DND-41 (cell line): ENCODE results near the gene KATNIP.

Source experiments
- ATAC-seq: fragments of 200-7000 bp; cut with Tn5 transposase; 3 replicates; pipeline ENCODE4 v1.9.1; 2021; ENCODE audit warnings: low read depth; ENCODE audit not compliant: insufficient read depth
- DNase-seq: peaks from one replicate; pipeline ENCODE4 v3.0.0-alpha.2; 2020
- H2AFZ ChIP-seq: 2 replicates; pipeline ENCODE4 v1.6.0; 2012; ENCODE audit warnings: low read depth, low read length
- H3K27ac ChIP-seq: 2 replicates; pipeline ENCODE4 v1.5.1; 2012; ENCODE audit warnings: low read length, inconsistent platforms
- H3K27me3 ChIP-seq: fragments of 200-600 bp; sonication (generic); 2 replicates; pipeline ENCODE4 v1.6.0; 2012; ENCODE audit warnings: low read length, mild to moderate bottlenecking, inconsistent platforms; ENCODE audit not compliant: insufficient read depth, poor library complexity
- H3K36me3 ChIP-seq: 2 replicates; pipeline ENCODE4 v1.5.1; 2012; ENCODE audit warnings: low read length, inconsistent platforms; ENCODE audit not compliant: insufficient read depth
- H3K4me1 ChIP-seq: 2 replicates; pipeline ENCODE4 v1.5.1; 2012; ENCODE audit warnings: mild to moderate bottlenecking, low read length; ENCODE audit not compliant: insufficient read depth
- H3K4me2 ChIP-seq: 2 replicates; pipeline ENCODE4 v1.6.0; 2012; ENCODE audit warnings: mild to moderate bottlenecking, moderate library complexity, low read length, inconsistent platforms; ENCODE audit not compliant: insufficient read depth
- H3K4me3 ChIP-seq, 2 experiments: fragments of 200-600 bp in 1 of 2; shearing (Covaris generic) in 1 of 2; 2 replicates each; pipeline ENCODE4 v1.5.1; 2012 to 2016; ENCODE audit warnings: inconsistent platforms in 2 of 2, low read length in 2 of 2, mild to moderate bottlenecking in 2 of 2, low read depth in 1 of 2, moderate library complexity in 1 of 2
- H3K79me2 ChIP-seq: 2 replicates; pipeline ENCODE4 v1.6.0; 2012; ENCODE audit warnings: low read length, inconsistent platforms; ENCODE audit not compliant: insufficient read depth
- H3K9ac ChIP-seq: 2 replicates; pipeline ENCODE4 v1.6.0; 2012; ENCODE audit warnings: low read depth, mild to moderate bottlenecking, inconsistent platforms, low read length, moderate library complexity
- H3K9me3 ChIP-seq: 2 replicates; pipeline ENCODE4 v1.5.1; 2012; ENCODE audit warnings: low read length, moderate library complexity, mild to moderate bottlenecking, inconsistent platforms; ENCODE audit not compliant: insufficient read depth, severe bottlenecking
- H4K20me1 ChIP-seq: 2 replicates; pipeline ENCODE4 v1.6.0; 2012; ENCODE audit warnings: low read length; ENCODE audit not compliant: insufficient read depth
- EZH2 ChIP-seq: IDR thresholded peaks from 3 replicates; pipeline ENCODE4 v1.6.1; 2012; ENCODE audit warnings: borderline replicate concordance, low read depth, mild to moderate bottlenecking, moderate library complexity, low read length, inconsistent platforms; ENCODE audit not compliant: severe bottlenecking
- TF ChIP-seq, protein P1 (sequence below): IDR thresholded peaks from 2 replicates; pipeline ENCODE4 v1.5.1; 2012; ENCODE audit warnings: borderline replicate concordance, low read length, moderate library complexity, mild to moderate bottlenecking; ENCODE audit not compliant: poor library complexity, severe bottlenecking; ENCODE audit errors: extremely low read depth

Gene KATNIP

GRCh38 chr16:27518226-27518625, 31.7 kb upstream of the KATNIP start:
- Histone ChIP-seq H3K4me2 (no peak overlapping the region), H3K4me1 (no peaks in the 10 kb centered on the region), H3K9ac (no peak overlapping the region), H3K27me3 (no peaks in the 10 kb centered on the region), H3K4me3 (no peak overlapping the region), H3K36me3 (peaks cover 49% of the 10 kb centered on the region), H2AFZ (no peak overlapping the region), H3K79me2 (no peaks in the 10 kb centered on the region), H4K20me1 (peaks cover 10% of the 10 kb centered on the region; the same call in 1 of the 2 replicates), H3K9me3 (no peaks in the 10 kb centered on the region), H3K27ac (no peak overlapping the region)
- TF ChIP-seq, protein P1, sequence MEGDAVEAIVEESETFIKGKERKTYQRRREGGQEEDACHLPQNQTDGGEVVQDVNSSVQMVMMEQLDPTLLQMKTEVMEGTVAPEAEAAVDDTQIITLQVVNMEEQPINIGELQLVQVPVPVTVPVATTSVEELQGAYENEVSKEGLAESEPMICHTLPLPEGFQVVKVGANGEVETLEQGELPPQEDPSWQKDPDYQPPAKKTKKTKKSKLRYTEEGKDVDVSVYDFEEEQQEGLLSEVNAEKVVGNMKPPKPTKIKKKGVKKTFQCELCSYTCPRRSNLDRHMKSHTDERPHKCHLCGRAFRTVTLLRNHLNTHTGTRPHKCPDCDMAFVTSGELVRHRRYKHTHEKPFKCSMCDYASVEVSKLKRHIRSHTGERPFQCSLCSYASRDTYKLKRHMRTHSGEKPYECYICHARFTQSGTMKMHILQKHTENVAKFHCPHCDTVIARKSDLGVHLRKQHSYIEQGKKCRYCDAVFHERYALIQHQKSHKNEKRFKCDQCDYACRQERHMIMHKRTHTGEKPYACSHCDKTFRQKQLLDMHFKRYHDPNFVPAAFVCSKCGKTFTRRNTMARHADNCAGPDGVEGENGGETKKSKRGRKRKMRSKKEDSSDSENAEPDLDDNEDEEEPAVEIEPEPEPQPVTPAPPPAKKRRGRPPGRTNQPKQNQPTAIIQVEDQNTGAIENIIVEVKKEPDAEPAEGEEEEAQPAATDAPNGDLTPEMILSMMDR, result no peak
- no peak for TF ChIP-seq EZH2
- ATAC-seq (no peak), DNase-seq (no peak)

DNA sequence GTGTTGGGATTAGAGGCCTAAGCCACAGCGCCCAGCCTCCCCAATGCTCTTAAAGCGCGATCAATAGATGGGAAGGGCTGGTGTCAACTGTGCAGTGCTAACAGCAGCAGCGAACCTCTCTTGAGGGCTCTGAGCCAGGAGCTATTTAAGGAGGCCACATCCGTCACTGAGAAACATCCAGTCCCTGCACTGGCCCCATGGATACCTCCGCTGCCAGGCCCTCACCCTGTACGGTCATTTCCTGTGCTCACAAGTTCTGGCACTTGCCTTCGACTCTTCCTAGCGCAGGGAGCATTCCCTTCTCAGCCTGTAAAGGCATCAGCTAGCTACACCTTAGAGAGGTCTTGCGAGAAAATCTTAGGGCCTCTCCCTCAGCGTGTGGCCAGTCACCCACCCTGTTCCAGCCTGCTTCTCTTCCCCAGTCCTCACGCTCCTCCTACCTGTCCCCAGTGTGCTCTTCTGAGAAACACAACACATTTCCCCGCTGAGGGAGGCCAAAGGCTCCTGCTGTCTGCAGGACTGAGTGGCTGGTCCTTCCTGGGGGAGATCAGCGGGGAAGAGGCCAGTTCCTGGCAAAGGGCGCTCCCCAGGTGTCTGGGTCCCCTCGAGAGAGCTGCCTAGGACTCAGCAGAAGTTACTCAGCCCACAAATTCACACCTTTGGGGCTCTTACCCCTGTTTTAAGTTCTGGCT, 28.8 kb upstream of the KATNIP start:
- Histone ChIP-seq H3K4me3 (no peak overlapping the region), H3K36me3 (peaks cover 68% of the 10 kb centered on the region), H3K9me3 (no peaks in the 10 kb centered on the region), H3K27ac (no peak overlapping the region), H4K20me1 (no peaks in the 10 kb centered on the region), H3K79me2 (no peaks in the 10 kb centered on the region), H3K27me3 (no peaks in the 10 kb centered on the region), H3K4me1 (no peaks in the 10 kb centered on the region), H3K4me2 (no peak overlapping the region), H3K9ac (no peak overlapping the region), H2AFZ (no peak overlapping the region)
- no peak for TF ChIP-seq EZH2
- TF ChIP-seq, protein P1, result no peak
- ATAC-seq (no peak), DNase-seq (no peak)

- Histone ChIP-seq H3K79me2 (no peaks in the 10 kb centered on the region), H3K27me3 (no peaks in the 10 kb centered on the region), H4K20me1 (no peaks in the 10 kb centered on the region), H3K4me2 (no peak overlapping the region), H2AFZ (no peak overlapping the region), H3K9ac (no peak overlapping the region), H3K4me1 (no peaks in the 10 kb centered on the region), H3K9me3 (no peaks in the 10 kb centered on the region), H3K4me3 (no peak overlapping the region), H3K36me3 (peaks cover 70% of the 10 kb centered on the region), H3K27ac (no peak overlapping the region)
- DNase-seq (no peak), ATAC-seq (no peak)
- TF ChIP-seq, protein P1, result no peak
- no peak for TF ChIP-seq EZH2
Observed at GRCh38 chr16:27522173-27522707, 27.7 kb upstream of the KATNIP start.
